GM12878 (cell line): Measurements from ENCODE around the gene TBC1D26. TPM values are rescaled to one million over a fixed set of nuclear protein-coding genes. Genes with fewer than 3 reads are reported as not detected.

Experiments
- ATAC-seq: fragments of 200-7000 bp; cut with Tn5 transposase; 3 replicates; pipeline ENCODE4 v1.9.1; 2020; ENCODE audit warnings: mild to moderate bottlenecking, moderate library complexity
- BruUV-seq: library from RNA; stranded (reverse); fragments of 400-500 nt; replicated peaks from 2 replicates; lab custom pipeline; 2021; lab: Mats Ljungman, UMichigan
- CTCF ChIA-PET: fragments of 300-600 bp; sonication (Branson Sonifier 250); formaldehyde crosslinking; extraction: SDS; loops from one replicate; lab custom pipeline; 2021; ENCODE audit warnings: inconsistent platforms; lab: Yijun Ruan, JAX
- POLR2A ChIA-PET: fragments of 350-600 bp; formaldehyde crosslinking; extraction: SDS; loops from one replicate; lab custom pipeline; 2021; ENCODE audit warnings: inconsistent platforms; lab: Charles Lee
- RAD21 ChIA-PET: fragments of 300-600 bp; sonication (Branson Sonifier 250); formaldehyde crosslinking; loops from one replicate; lab custom pipeline; 2023; ENCODE audit warnings: antibody characterized with exemption; ENCODE audit not compliant: unreplicated experiment; lab: Charles Lee
- SMC1A ChIA-PET: fragments of 300-600 bp; sonication (Branson Sonifier 250); formaldehyde crosslinking; loops from one replicate; lab custom pipeline; 2023; ENCODE audit not compliant: unreplicated experiment, uncharacterized antibody; lab: Charles Lee
- DNase-seq: peaks from one replicate; pipeline ENCODE4 v3.0.0-alpha.2; 2011; ENCODE audit warnings: low read depth, low spot score
- FAIRE-seq: peaks from 3 replicates; lab custom pipeline; 2011; peaks lifted over from hg19 to GRCh38; lab: Jason Lieb, UNC
- H2AFZ ChIP-seq: 2 replicates; pipeline ENCODE4 v1.6.0; 2011; ENCODE audit warnings: low read depth, low read length, control low read depth; ENCODE audit not compliant: control insufficient read depth
- H3K27ac ChIP-seq: 2 replicates; pipeline ENCODE4 v1.5.1; 2011; ENCODE audit warnings: control low read depth; ENCODE audit not compliant: control insufficient read depth, insufficient read depth
- H3K27me3 ChIP-seq, 2 experiments: replicated peaks in 1 of 2; 2 replicates each; pipeline versions ENCODE4 v1.6.0 to v1.6.1; 2011; ENCODE audit warnings: low read length in 1 of 2; ENCODE audit not compliant: control insufficient read depth in 2 of 2, insufficient read depth in 2 of 2
- H3K36me3 ChIP-seq, 2 experiments: 2 replicates each; pipeline ENCODE4 v1.5.1; 2011; ENCODE audit warnings: low read length in 1 of 2; ENCODE audit not compliant: control insufficient read depth in 2 of 2, insufficient read depth in 2 of 2
- H3K4me1 ChIP-seq: 2 replicates; pipeline ENCODE4 v1.6.1; 2011; ENCODE audit warnings: mild to moderate bottlenecking, low read length, moderate library complexity, mixed read lengths; ENCODE audit not compliant: control insufficient read depth, insufficient read depth
- H3K4me2 ChIP-seq: 2 replicates; pipeline ENCODE4 v1.6.0; 2011; ENCODE audit warnings: control low read depth; ENCODE audit not compliant: control insufficient read depth, insufficient read depth
- H3K4me3 ChIP-seq: fragments of 200-600 bp; sonication (generic); 2 replicates; pipeline ENCODE4 v1.5.1; 2016
- H3K79me2 ChIP-seq: 2 replicates; pipeline ENCODE4 v1.6.0; 2011; ENCODE audit warnings: low read length; ENCODE audit not compliant: control insufficient read depth, insufficient read depth
- H3K9ac ChIP-seq: 2 replicates; pipeline ENCODE4 v1.8.0; 2011; ENCODE audit warnings: low read length, control low read depth, mixed read lengths; ENCODE audit not compliant: control insufficient read depth, insufficient read depth
- H3K9me3 ChIP-seq: replicated peaks from 3 replicates; pipeline ENCODE4 v1.5.1; 2011; ENCODE audit warnings: mild to moderate bottlenecking, low read length; ENCODE audit not compliant: control insufficient read depth, insufficient read depth
- H4K20me1 ChIP-seq: 2 replicates; pipeline ENCODE4 v1.6.0; 2011; ENCODE audit not compliant: control insufficient read depth, insufficient read depth
- CHD1 ChIP-seq: IDR thresholded peaks from 2 replicates; pipeline ENCODE4 v1.6.1; 2012; ENCODE audit warnings: low read depth, low read length, improper control_type of control experiment
- ETV6 ChIP-seq, 2 experiments: fragments of 450-650 bp in 1 of 2; IDR thresholded peaks in 1 of 2; conservative IDR thresholded peaks in 1 of 2; 2 replicates each; pipeline ENCODE4 v1.6.1; 2014; ENCODE audit warnings: antibody characterized with exemption in 1 of 2, borderline replicate concordance in 1 of 2, low read depth in 1 of 2, mild to moderate bottlenecking in 1 of 2, moderate library complexity in 1 of 2
- MEF2A ChIP-seq: IDR thresholded peaks from 2 replicates; pipeline ENCODE4 v1.6.1; 2011; ENCODE audit warnings: low read depth, mild to moderate bottlenecking, low read length, moderate library complexity; ENCODE audit not compliant: insufficient read depth
- MTA2 ChIP-seq: fragments of 450-650 bp; IDR thresholded peaks from 2 replicates; pipeline ENCODE4 v1.6.1; 2016; ENCODE audit warnings: low read depth, mild to moderate bottlenecking, moderate library complexity
- NRF1 ChIP-seq: conservative IDR thresholded peaks from 2 replicates; pipeline ENCODE4 v1.6.1; 2011; ENCODE audit warnings: mild to moderate bottlenecking, low read depth, low read length, improper control_type of control experiment
- POLR2AphosphoS5 ChIP-seq: IDR thresholded peaks from 2 replicates; pipeline ENCODE4 v1.6.1; 2011; ENCODE audit warnings: mild to moderate bottlenecking, low read length, inconsistent platforms
- SIN3A ChIP-seq: IDR thresholded peaks from 2 replicates; pipeline ENCODE4 v1.6.1; 2012; ENCODE audit warnings: low read depth, low read length, improper control_type of control experiment
- SRF ChIP-seq, 2 experiments: IDR thresholded peaks; 2 replicates each; pipeline ENCODE4 v1.6.1; 2011; ENCODE audit warnings: low read depth in 2 of 2, low read length in 2 of 2, mild to moderate bottlenecking in 1 of 2, moderate library complexity in 1 of 2
- ZNF207 ChIP-seq: fragments of 450-650 bp; IDR thresholded peaks from 2 replicates; pipeline ENCODE4 v1.6.1; 2014; ENCODE audit warnings: antibody characterized with exemption, mild to moderate bottlenecking, borderline replicate concordance
- WGBS: methylation state at CpG from one replicate; pipeline ENCODE4 v1.1.6; 2016; ENCODE audit warnings: low lambda C conversion rate; ENCODE audit not compliant: insufficient replicate concordance, insufficient coverage; ENCODE audit errors: missing lambda C conversion rate; 5-methylcytosine and 5-hydroxymethylcytosine counted together
- in situ Hi-C: fragments of 300-500 bp; cut with MboI; formaldehyde crosslinking; loops from 9 replicates; pipeline ENCODE4 v1.14.3; 2018; ENCODE audit warnings: mixed read lengths
- intact Hi-C: fragments of 100-400 bp; cut with micrococcal nuclease; formaldehyde crosslinking; loops from one replicate; pipeline ENCODE4 v1.14.2; 2022; ENCODE audit not compliant: unreplicated experiment
- polyA plus RNA-seq, 11 experiments: library from polyadenylated mRNA; depleted of rRNA in 4 of 11; unstranded in 6 of 11; stranded (reverse) in 5 of 11; fragments of >200 nt; fragmentation: Nextera tagmentation in 4 of 11; fragmentation: Illumina TruSeq in 1 of 11; extraction: Ambion mirVana in 4 of 11; extraction: Trizol in 1 of 11; gene quantifications; 1 replicate in 1 of 11; 2 replicates in 10 of 11; pipeline versions ENCODE4 v1.2.1 to v1.2.3, GENCODE V29; 2011 to 2016; ENCODE audit warnings: inconsistent platforms in 2 of 11, missing spikeins in 2 of 11, low read depth in 1 of 11
- total RNA-seq, 4 experiments: library from RNA; depleted of rRNA in 3 of 4; stranded (reverse); fragments of >200 nt in 3 of 4; fragmentation: Illumina TruSeq in 1 of 4; extraction: Trizol in 1 of 4; gene quantifications; 2 replicates each; pipeline versions ENCODE4 v1.2.1 to v1.2.3, GENCODE V29; 2013 to 2021
- TF ChIP-seq, protein P1 (sequence below): fragments of 450-650 bp; formaldehyde crosslinking; IDR thresholded peaks from 2 replicates; pipeline ENCODE4 v1.5.0; 2022; ENCODE audit warnings: mild to moderate bottlenecking, missing genetic modification characterization

The TBC1D26 gene
- total and polyA plus RNA-seq, 10 of the 15 experiments (the other 5 are each of a cell fraction or from before 2014, with no cell fraction given) = 0.07 to 0.10 TPM; not detected in 8

DNA sequence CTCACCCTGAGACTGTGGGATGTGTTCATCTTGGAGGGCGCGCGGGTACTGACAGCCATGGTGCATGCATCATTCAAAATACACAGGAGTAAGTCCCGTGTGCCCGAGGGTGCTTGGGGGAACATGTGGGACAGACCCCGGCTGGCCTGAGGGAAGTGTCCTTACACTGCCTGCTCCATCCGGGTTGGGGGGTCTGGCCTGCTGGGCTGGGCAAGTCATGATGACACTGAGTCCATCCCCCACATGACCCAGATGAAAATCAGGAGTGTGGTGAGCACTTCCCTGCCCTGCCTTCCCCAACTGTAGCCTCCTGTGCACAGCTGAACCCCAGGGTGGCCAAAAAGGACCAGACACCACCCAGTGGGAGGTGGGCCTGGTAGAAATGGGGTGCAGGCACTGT lies 10.8 kb downstream of the TBC1D26 start:
- in situ Hi-C loops (no loop called here), intact Hi-C loops (no loop called here)
- ChIA-PET RAD21 (no interaction called here), CTCF (no interaction called here), POLR2A (no interaction called here), SMC1A (no interaction called here)
- no peaks in the 10 kb centered on the region for H3K36me3 ChIP-seq
- no peak overlapping the region for H3K27ac ChIP-seq
- 49% methylated on average over 7 of the region's 7 CpGs for WGBS
- H3K4me2 ChIP-seq = no peak overlapping the region
- no TSS peak for BruUV-seq
- H2AFZ ChIP-seq = no peak overlapping the region
- no peak overlapping the region for H3K9ac ChIP-seq
- no peaks in the 10 kb centered on the region; the same call in 2 of the 3 replicates for H3K9me3 ChIP-seq
- no peaks in the 10 kb centered on the region for H3K79me2 ChIP-seq
- TF ChIP-seq, protein P1, sequence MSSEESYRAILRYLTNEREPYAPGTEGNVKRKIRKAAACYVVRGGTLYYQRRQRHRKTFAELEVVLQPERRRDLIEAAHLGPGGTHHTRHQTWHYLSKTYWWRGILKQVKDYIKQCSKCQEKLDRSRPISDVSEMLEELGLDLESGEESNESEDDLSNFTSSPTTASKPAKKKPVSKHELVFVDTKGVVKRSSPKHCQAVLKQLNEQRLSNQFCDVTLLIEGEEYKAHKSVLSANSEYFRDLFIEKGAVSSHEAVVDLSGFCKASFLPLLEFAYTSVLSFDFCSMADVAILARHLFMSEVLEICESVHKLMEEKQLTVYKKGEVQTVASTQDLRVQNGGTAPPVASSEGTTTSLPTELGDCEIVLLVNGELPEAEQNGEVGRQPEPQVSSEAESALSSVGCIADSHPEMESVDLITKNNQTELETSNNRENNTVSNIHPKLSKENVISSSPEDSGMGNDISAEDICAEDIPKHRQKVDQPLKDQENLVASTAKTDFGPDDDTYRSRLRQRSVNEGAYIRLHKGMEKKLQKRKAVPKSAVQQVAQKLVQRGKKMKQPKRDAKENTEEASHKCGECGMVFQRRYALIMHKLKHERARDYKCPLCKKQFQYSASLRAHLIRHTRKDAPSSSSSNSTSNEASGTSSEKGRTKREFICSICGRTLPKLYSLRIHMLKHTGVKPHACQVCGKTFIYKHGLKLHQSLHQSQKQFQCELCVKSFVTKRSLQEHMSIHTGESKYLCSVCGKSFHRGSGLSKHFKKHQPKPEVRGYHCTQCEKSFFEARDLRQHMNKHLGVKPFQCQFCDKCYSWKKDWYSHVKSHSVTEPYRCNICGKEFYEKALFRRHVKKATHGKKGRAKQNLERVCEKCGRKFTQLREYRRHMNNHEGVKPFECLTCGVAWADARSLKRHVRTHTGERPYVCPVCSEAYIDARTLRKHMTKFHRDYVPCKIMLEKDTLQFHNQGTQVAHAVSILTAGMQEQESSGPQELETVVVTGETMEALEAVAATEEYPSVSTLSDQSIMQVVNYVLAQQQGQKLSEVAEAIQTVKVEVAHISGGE (CRISPR knock-in tag) = no peak
- TF ChIP-seq CHD1 (no peak), ETV6 (conservative IDR thresholded peaks at IDR 0.05 in 1 of 2, IDR thresholded peaks at IDR 0.05 in 1 of 2; ENCODE audit: borderline replicate concordance in 1 of 2, low read depth in 1 of 2) (no peak), MEF2A (no peak), MTA2 (no peak), SRF (IDR thresholded peaks at IDR 0.05; ENCODE audit: low read depth in 2 of 2, low read length in 2 of 2) (no peak), POLR2AphosphoS5 (no peak), ZNF207 (no peak), SIN3A (no peak), NRF1 (no peak)
- ATAC-seq = no peak
- FAIRE-seq = no peak
- no peaks in the 10 kb centered on the region for H3K4me1 ChIP-seq
- no peaks in the 10 kb centered on the region for H3K27me3 ChIP-seq
- H4K20me1 ChIP-seq = no peaks in the 10 kb centered on the region
- no peak overlapping the region for H3K4me3 ChIP-seq
- DNase-seq = no peak
